Natural killer cell (primary cell): ENCODE measurements around the gene CAPN8. TPM values are rescaled to one million over a fixed set of nuclear protein-coding genes. Genes with fewer than 3 reads are reported as not detected.

ENCODE experiments used
- ATAC-seq, 3 donors: fragments of 150-1000 bp in 2 of 3; fragments of 200-7000 bp in 1 of 3; cut with Tn5 transposase; 1 replicate in 1 of 3; 2 replicates in 2 of 3; pipeline ENCODE4 v1.10.0; 2021; ENCODE audit warnings: mild to moderate bottlenecking in 2 of 3, moderate library complexity in 2 of 3
- DNase-seq, 2 donors: peaks; one replicate each; pipeline versions ENCODE4 v3.0.0 to v3.0.0-alpha.2; 2013 to 2021; ENCODE audit warnings: mixed read lengths in 1 of 2
- H3K27ac ChIP-seq: one replicate; pipeline ENCODE4 v1.5.1; 2013; ENCODE audit warnings: mild to moderate bottlenecking, low read length
- H3K27me3 ChIP-seq: one replicate; pipeline ENCODE4 v1.6.1; 2013; ENCODE audit warnings: low read length; ENCODE audit not compliant: control insufficient read depth, insufficient read depth
- H3K36me3 ChIP-seq: one replicate; pipeline ENCODE4 v1.6.1; 2013; ENCODE audit warnings: low read length; ENCODE audit not compliant: control insufficient read depth, insufficient read depth
- H3K4me1 ChIP-seq: one replicate; pipeline ENCODE4 v1.6.1; 2013; ENCODE audit warnings: low read length; ENCODE audit not compliant: control insufficient read depth, insufficient read depth
- H3K4me3 ChIP-seq: one replicate; pipeline ENCODE4 v1.5.1; 2013; ENCODE audit warnings: low read length
- H3K9me3 ChIP-seq: one replicate; pipeline ENCODE4 v1.6.1; 2013; ENCODE audit warnings: low read length; ENCODE audit not compliant: control insufficient read depth, insufficient read depth
- H3K27ac Mint-ChIP-seq, 2 donors: one replicate each; pipeline ENCODE4 v1.8.0; 2022; ENCODE audit warnings: mild to moderate bottlenecking in 2 of 2, mixed read lengths in 2 of 2, moderate library complexity in 1 of 2
- H3K27me3 Mint-ChIP-seq, 2 donors: one replicate each; pipeline ENCODE4 v1.8.0; 2022; ENCODE audit warnings: low read depth in 2 of 2, mixed read lengths in 2 of 2
- H3K36me3 Mint-ChIP-seq: one replicate; pipeline ENCODE4 v1.8.0; 2022; ENCODE audit warnings: mixed read lengths
- H3K4me1 Mint-ChIP-seq, 2 donors: one replicate each; pipeline ENCODE4 v1.8.0; 2022; ENCODE audit warnings: mixed read lengths in 2 of 2
- H3K4me3 Mint-ChIP-seq: one replicate; pipeline ENCODE4 v1.8.0; 2022; ENCODE audit warnings: mild to moderate bottlenecking, moderate library complexity, mixed read lengths
- H3K9me3 Mint-ChIP-seq, 2 donors: one replicate each; pipeline ENCODE4 v1.8.0; 2022; ENCODE audit warnings: mixed read lengths in 2 of 2
- WGBS: methylation state at CpG from one replicate; pipeline ENCODE4 v1.1.7; 2013; ENCODE audit warnings: missing lambda C conversion rate; ENCODE audit not compliant: insufficient coverage; 5-methylcytosine and 5-hydroxymethylcytosine counted together
- intact Hi-C: fragments of 100-400 bp; cut with micrococcal nuclease; formaldehyde crosslinking; loops from one replicate; pipeline ENCODE4 v1.14.2; 2022
- total RNA-seq, 4 donors: library from RNA; stranded (reverse); fragments of 120-200 nt in 1 of 4; gene quantifications; one replicate each; pipeline versions ENCODE4 v1.2.3 to v1.2.4, GENCODE V29; 2013 to 2022
- TF ChIP-seq, protein P1 (sequence below): fragments of 200-600 bp; IDR thresholded peaks from one replicate; pipeline ENCODE4 v1.8.0; 2022; ENCODE audit warnings: antibody characterized with exemption

CAPN8 gene
- total RNA-seq, 3 donors from 2014 or later (not counting 1 experiment from before 2014, with no cell fraction given): 0.18 to 6.7 (median 0.84) TPM

DNA sequence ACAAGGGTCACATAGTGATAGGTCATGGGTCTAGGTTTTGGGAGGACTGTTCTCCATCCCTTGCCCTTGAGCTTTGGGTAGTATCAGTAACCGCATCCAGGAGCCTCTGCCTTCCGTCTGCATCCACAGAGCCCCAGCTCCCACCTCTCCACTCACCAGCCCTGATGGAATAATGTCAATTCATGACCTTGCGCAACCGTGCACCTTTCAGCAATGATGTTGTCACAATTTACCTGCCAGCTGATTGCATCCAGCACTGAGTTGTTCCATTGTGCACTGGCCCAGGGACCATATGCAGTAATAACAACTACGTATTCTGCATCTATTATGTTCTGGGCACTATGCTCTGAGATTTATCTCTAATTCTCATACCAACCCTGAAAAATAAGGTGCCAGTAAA is 1.4 kb downstream of the CAPN8 start:
- 77% methylated on average over 5 of the region's 5 CpGs for WGBS
- Histone ChIP-seq H3K27ac (no peak overlapping the region), H3K4me1 (no peaks in the 10 kb centered on the region), H3K27me3 (no peaks in the 10 kb centered on the region), H3K4me3 (no peak overlapping the region), H3K9me3 (no peaks in the 10 kb centered on the region), H3K36me3 (no peaks in the 10 kb centered on the region)
- DNase-seq (no peak), ATAC-seq (no peak)
- H3K27ac Mint-ChIP-seq: no peak overlapping the region
- H3K36me3 Mint-ChIP-seq: no peaks in the 10 kb centered on the region
- intact Hi-C loops: no loop called here
- peaks cover 7 to 30% of the 10 kb centered on the region in 2 donors for H3K27me3 Mint-ChIP-seq
- no peaks in the 10 kb centered on the region for H3K4me1 Mint-ChIP-seq
- no peaks in the 10 kb centered on the region for H3K9me3 Mint-ChIP-seq
- H3K4me3 Mint-ChIP-seq: no peak overlapping the region
- TF ChIP-seq, protein P1, sequence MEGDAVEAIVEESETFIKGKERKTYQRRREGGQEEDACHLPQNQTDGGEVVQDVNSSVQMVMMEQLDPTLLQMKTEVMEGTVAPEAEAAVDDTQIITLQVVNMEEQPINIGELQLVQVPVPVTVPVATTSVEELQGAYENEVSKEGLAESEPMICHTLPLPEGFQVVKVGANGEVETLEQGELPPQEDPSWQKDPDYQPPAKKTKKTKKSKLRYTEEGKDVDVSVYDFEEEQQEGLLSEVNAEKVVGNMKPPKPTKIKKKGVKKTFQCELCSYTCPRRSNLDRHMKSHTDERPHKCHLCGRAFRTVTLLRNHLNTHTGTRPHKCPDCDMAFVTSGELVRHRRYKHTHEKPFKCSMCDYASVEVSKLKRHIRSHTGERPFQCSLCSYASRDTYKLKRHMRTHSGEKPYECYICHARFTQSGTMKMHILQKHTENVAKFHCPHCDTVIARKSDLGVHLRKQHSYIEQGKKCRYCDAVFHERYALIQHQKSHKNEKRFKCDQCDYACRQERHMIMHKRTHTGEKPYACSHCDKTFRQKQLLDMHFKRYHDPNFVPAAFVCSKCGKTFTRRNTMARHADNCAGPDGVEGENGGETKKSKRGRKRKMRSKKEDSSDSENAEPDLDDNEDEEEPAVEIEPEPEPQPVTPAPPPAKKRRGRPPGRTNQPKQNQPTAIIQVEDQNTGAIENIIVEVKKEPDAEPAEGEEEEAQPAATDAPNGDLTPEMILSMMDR: no peak

DNA sequence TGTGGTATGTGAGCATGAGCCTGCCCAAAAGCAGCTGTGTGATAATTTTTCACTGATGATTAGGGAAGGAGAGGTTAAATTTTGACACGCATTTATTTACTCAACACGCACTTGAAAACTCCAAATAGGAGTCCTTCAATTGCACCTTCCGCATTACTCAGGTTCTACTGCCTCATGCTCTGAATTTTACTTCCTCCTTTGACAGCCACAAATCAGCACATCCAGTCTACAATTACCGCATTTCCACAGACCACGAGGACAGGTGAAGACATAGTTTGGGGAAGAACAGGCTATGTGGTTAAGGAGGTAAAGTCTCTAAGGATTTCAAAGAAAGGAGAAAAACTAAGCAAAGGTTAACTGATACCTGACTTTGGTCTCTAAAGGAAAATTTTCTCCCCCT is 2.6 kb downstream of the CAPN8 start:
- H3K4me3 Mint-ChIP-seq: no peak overlapping the region
- Histone ChIP-seq H3K36me3 (no peaks in the 10 kb centered on the region), H3K9me3 (no peaks in the 10 kb centered on the region), H3K4me1 (no peaks in the 10 kb centered on the region), H3K4me3 (no peak overlapping the region), H3K27me3 (no peaks in the 10 kb centered on the region), H3K27ac (no peak overlapping the region)
- no peaks in the 10 kb centered on the region for H3K4me1 Mint-ChIP-seq
- H3K27me3 Mint-ChIP-seq: peaks cover 7 to 30% of the 10 kb centered on the region in 2 donors
- no peak overlapping the region for H3K27ac Mint-ChIP-seq
- WGBS: 31% methylated on average over 2 of the region's 5 CpGs
- no peaks in the 10 kb centered on the region for H3K36me3 Mint-ChIP-seq
- ATAC-seq (no peak), DNase-seq (no peak)
- intact Hi-C loops: no loop called here
- TF ChIP-seq, protein P1: no peak
- H3K9me3 Mint-ChIP-seq: no peaks in the 10 kb centered on the region

DNA sequence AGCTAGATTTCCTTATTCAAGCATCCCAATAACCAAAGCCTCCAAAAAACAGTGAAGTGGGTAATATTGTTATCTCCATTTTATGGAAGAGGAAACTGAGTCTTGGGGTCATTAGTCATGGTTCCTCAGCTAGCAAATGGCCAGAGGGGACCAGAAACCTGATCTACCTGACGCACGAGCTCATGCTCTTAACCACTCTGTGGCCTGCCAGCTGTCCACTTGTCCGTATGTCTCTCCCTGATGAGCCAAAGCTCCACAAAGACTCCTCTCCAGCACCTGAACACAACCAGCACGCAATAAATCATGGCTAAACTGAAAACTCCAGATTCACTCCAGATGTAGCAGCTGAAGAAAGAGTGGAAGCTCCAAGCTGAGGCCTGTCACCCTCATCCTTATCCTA is 5.8 kb downstream of the CAPN8 start:
- Histone ChIP-seq H3K27me3 (no peaks in the 10 kb centered on the region), H3K36me3 (no peaks in the 10 kb centered on the region), H3K27ac (no peak overlapping the region), H3K4me3 (no peak overlapping the region), H3K9me3 (no peaks in the 10 kb centered on the region), H3K4me1 (no peaks in the 10 kb centered on the region)
- no peaks in the 10 kb centered on the region for H3K36me3 Mint-ChIP-seq
- no peak for ATAC-seq
- no peak for DNase-seq
- WGBS: 88% methylated on average over 4 of the region's 4 CpGs
- H3K4me1 Mint-ChIP-seq: no peaks in the 10 kb centered on the region
- TF ChIP-seq, protein P1: no peak
- no peak overlapping the region for H3K27ac Mint-ChIP-seq
- intact Hi-C loops: no loop called here
- no peaks in the 10 kb centered on the region for H3K9me3 Mint-ChIP-seq
- no peak overlapping the region for H3K4me3 Mint-ChIP-seq
- H3K27me3 Mint-ChIP-seq: peaks cover 14 to 30% of the 10 kb centered on the region in 2 donors

DNA sequence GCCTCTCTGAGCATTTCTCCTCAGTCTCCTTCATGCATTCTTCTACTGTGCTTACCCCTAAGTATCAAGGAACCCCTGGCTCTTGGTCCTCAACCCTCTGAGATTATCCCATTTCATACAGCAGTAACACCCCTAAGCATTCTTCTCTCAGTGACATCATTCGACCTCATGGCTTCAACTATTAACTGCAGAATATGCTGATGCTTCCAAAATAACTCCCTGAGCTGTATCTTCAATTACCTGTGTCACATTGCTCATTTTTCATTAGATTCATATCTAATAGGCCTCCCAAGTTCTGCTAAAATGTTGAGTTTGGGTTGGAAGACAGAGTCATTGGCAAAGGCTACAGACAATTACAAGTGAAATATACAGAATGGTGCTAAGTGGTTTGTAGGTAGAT is 7.5 kb downstream of the CAPN8 start:
- Mint-ChIP-seq H3K4me1 (no peaks in the 10 kb centered on the region), H3K36me3 (no peaks in the 10 kb centered on the region), H3K9me3 (no peaks in the 10 kb centered on the region), H3K27me3 (peaks cover 14 to 32% of the 10 kb centered on the region in 2 donors), H3K27ac (no peak overlapping the region), H3K4me3 (no peak overlapping the region)
- H3K27me3 ChIP-seq: no peaks in the 10 kb centered on the region
- no peaks in the 10 kb centered on the region for H3K4me1 ChIP-seq
- DNase-seq (no peak), ATAC-seq (no peak)
- no peak overlapping the region for H3K27ac ChIP-seq
- TF ChIP-seq, protein P1: no peak
- no peaks in the 10 kb centered on the region for H3K9me3 ChIP-seq
- intact Hi-C loops: no loop called here
- WGBS: 71% methylated on average over 1 of the region's 1 CpG
- H3K36me3 ChIP-seq: no peaks in the 10 kb centered on the region
- H3K4me3 ChIP-seq: no peak overlapping the region
